ENCODE results near the gene FCHSD2.

- TF ChIP-seq CTCF (IDR thresholded peaks at IDR 0.05; ENCODE audit: borderline replicate concordance, extremely low read depth, low read length, poor library complexity, severe bottlenecking) (no peak), EZH2 (IDR thresholded peaks at IDR 0.05; ENCODE audit: borderline replicate concordance, low read depth, low read length, severe bottlenecking) (no peak)
Observed at GRCh38 chr11:73173755-73174494, 31.8 kb upstream of the FCHSD2 start.

Measured in DND-41 (cell line).